Upper lobe of left lung (tissue), 4 donors: ENCODE results near the gene SLC22A3.

Experiments
- EP300 ChIP-seq, 4 donors: sonication (generic); formaldehyde crosslinking; IDR thresholded peaks; one replicate each; pipeline ENCODE4 v1.5.1; 2017; ENCODE audit warnings: antibody characterized with exemption in 4 of 4, control low read depth in 2 of 4
- POLR2A ChIP-seq, 4 donors: fragments of 450-650 bp; IDR thresholded peaks; one replicate each; pipeline ENCODE4 v1.5.1; 2016 to 2017; ENCODE audit warnings: antibody characterized with exemption in 4 of 4, mild to moderate bottlenecking in 2 of 4
- POLR2AphosphoS5 ChIP-seq, 2 donors: sonication (generic); formaldehyde crosslinking; IDR thresholded peaks; one replicate each; pipeline ENCODE4 v1.5.1; 2017; ENCODE audit warnings: antibody characterized with exemption in 2 of 2
- TF ChIP-seq, protein P1 (sequence below), 6 experiments: fragments of 450-650 bp in 4 of 6; fragments of 200-600 bp in 2 of 6; sonication (generic) in 2 of 6; IDR thresholded peaks; one replicate each; pipeline ENCODE4 v1.5.1; 2016 to 2019; ENCODE audit warnings: antibody characterized with exemption in 6 of 6

DNA sequence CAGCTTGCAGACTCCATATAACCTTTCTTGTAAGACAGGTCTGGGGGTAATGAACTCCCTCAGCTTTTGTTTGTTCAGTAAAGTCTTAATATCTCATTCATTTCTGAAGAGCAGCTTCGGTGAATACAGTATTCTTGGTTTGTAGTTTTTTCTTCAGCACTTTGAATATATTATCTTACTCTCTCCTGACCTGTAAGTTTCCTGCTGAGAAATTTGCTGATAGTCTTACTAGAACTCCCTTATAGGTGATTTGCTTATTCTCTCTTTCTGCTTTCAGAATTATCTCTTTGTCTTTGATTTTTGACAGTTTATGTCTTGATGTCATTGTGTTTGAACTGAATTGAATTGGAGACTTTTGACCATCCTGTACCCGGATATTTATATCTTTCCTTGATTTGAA lies 35.3 kb upstream of the SLC22A3 start:
- TF ChIP-seq, protein P1, sequence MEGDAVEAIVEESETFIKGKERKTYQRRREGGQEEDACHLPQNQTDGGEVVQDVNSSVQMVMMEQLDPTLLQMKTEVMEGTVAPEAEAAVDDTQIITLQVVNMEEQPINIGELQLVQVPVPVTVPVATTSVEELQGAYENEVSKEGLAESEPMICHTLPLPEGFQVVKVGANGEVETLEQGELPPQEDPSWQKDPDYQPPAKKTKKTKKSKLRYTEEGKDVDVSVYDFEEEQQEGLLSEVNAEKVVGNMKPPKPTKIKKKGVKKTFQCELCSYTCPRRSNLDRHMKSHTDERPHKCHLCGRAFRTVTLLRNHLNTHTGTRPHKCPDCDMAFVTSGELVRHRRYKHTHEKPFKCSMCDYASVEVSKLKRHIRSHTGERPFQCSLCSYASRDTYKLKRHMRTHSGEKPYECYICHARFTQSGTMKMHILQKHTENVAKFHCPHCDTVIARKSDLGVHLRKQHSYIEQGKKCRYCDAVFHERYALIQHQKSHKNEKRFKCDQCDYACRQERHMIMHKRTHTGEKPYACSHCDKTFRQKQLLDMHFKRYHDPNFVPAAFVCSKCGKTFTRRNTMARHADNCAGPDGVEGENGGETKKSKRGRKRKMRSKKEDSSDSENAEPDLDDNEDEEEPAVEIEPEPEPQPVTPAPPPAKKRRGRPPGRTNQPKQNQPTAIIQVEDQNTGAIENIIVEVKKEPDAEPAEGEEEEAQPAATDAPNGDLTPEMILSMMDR (IDR thresholded peaks at IDR 0.05) = no peak
- TF ChIP-seq POLR2A (IDR thresholded peaks at IDR 0.05) (no peak), POLR2AphosphoS5 (IDR thresholded peaks at IDR 0.05) (no peak), EP300 (IDR thresholded peaks at IDR 0.05) (no peak)
